GM18951 (cell line): ENCODE results near the gene GAS2L1.

Source experiments
- POLR2A ChIP-seq: IDR thresholded peaks from 4 replicates; pipeline ENCODE4 v1.6.1; 2011; ENCODE audit warnings: mild to moderate bottlenecking; ENCODE audit not compliant: insufficient read length, insufficient read depth; ENCODE audit errors: extremely low read depth
- in situ Hi-C: fragments of 300-500 bp; cut with MboI; formaldehyde crosslinking; loops from one replicate; pipeline ENCODE4 v1.12.0; 2022; ENCODE audit warnings: low sequenced_read_pairs, mixed read lengths, inconsistent platforms; ENCODE audit not compliant: unreplicated experiment

Gene GAS2L1

GRCh38 chr22:29306175-29306834 is at the start of gene GAS2L1:
Gene GAS2L1 (plus strand): TSS chr22:29306650. CDS start chr22:29308106, 1,456 bp downstream.
- in situ Hi-C loops, result no loop called here
- no peak for TF ChIP-seq POLR2A

- in situ Hi-C loops, result no loop called here
- no peak for TF ChIP-seq POLR2A
Measured at GRCh38 chr22:29257751-29258181, 48.7 kb upstream of the GAS2L1 start.

DNA sequence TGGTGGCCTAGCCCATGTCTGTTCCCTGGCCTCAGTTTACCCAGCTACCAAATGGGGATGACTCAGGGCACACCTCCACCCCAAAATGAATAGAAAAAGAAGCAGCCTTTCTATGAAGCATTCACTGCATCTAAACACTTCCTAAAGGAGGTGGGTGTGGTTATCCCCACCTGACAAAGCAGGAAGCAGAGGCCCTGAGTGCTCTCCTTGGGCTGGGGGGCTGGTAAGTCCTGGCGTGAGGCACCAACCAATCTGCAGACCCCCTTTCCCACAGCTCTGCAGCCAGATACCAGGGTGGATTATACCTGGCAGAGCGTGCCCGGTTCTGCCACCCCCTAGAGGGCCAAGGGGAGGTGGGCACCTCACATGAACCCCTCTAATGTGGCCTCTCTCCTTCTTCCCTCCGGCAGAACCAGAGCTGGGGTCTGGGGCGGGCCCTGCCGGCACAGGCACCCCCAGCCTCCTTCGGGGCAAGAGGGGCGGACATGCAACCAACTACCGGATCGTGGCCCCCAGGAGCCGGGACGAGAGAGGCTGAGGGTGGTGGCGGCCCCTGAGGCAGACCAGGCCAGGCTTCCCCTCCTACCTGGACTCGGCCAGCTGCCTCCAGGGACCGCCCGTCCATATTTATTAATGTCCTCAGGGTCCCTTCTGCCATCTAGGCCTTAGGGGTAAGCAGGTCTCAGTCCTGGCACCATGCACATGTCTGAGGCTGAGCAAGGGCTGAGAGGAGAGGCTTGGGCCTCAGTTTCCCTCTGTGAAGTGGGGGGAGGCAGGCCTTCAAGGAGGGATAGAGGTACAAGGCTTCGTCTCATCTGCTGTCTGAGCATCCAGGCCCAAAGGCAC is 47.8 kb upstream of the GAS2L1 start:
- no peak for TF ChIP-seq POLR2A
- in situ Hi-C loops, result no loop called here

GRCh38 chr22:29259253-29259899 is 47.1 kb upstream of the GAS2L1 start:
- in situ Hi-C loops, result no loop called here
- no peak for TF ChIP-seq POLR2A

DNA sequence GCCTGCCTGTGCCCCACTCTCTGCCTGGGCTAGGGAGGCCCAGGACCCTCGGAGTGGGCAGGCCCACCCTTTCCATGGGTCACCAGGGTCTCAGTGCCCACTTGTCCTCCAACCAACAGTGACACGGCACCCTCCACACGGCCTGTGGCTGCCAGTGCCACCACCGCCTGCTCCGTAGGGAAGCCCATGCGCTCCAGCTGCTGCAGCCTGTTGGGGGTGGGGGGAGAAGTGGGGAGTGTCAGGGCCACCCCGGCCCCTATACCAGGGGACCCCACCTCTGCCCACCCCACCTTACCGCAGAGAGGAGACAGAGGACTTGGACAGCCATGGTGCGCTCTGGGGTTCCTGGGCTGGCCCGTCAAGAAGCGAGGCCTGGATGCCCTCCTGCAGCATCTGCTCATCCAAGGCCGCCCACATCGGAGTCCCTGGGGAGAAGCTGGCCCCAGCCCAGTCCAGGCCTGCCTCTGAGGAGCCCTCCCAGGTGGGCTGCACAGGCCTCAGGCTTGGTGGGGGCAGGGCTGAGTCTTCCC is 46.4 kb upstream of the GAS2L1 start:
- in situ Hi-C loops, result no loop called here
- TF ChIP-seq POLR2A, result no peak

GRCh38 chr22:29260601-29261315 is 45.7 kb upstream of the GAS2L1 start:
- TF ChIP-seq POLR2A, result no peak
- in situ Hi-C loops, result no loop called here

GRCh38 chr22:29263791-29264276 is 42.6 kb upstream of the GAS2L1 start:
- no peak for TF ChIP-seq POLR2A
- in situ Hi-C loops, result no loop called here

DNA sequence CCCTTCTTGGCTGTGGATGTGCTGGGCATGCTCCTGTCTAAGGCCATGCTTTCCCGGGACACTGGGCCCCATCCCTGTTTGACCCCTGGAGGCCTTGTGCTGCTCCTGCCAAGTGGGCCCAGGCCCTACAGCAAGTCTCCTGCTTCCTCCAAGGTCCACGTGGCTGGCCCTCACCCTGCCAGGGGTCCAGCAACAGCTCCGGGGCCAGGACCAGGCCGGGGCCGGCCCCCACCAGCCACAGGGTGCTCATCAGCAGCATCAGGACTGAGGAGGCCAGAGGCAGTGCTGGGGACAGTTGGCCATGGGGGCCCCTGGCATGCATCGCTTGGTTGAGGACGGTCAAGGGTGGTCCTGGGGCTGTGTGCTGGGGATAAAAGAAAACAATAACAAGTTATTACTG is 41.1 kb upstream of the GAS2L1 start:
- in situ Hi-C loops, result no loop called here
- TF ChIP-seq POLR2A, result no peak

DNA sequence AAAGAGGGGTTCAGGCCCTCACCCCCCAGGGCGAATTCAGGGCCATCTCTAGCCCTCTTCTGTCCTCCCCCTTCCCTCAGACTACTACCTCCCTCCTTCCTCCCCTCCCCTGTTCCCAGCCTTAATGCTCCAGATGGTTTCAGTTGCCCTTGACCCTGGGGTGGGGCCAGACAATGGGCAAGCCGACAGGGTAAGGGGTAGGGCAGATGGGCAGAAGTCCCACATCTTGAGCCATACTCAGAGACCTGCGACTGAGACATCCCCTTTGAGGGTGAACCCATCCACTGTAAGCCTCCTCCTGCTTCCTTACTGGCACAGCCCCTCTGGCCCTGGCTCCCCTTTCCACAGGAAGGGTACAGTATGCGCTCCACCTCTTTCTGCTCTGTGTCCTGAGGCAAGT is 40.5 kb upstream of the GAS2L1 start:
- in situ Hi-C loops, result no loop called here
- no peak for TF ChIP-seq POLR2A

DNA sequence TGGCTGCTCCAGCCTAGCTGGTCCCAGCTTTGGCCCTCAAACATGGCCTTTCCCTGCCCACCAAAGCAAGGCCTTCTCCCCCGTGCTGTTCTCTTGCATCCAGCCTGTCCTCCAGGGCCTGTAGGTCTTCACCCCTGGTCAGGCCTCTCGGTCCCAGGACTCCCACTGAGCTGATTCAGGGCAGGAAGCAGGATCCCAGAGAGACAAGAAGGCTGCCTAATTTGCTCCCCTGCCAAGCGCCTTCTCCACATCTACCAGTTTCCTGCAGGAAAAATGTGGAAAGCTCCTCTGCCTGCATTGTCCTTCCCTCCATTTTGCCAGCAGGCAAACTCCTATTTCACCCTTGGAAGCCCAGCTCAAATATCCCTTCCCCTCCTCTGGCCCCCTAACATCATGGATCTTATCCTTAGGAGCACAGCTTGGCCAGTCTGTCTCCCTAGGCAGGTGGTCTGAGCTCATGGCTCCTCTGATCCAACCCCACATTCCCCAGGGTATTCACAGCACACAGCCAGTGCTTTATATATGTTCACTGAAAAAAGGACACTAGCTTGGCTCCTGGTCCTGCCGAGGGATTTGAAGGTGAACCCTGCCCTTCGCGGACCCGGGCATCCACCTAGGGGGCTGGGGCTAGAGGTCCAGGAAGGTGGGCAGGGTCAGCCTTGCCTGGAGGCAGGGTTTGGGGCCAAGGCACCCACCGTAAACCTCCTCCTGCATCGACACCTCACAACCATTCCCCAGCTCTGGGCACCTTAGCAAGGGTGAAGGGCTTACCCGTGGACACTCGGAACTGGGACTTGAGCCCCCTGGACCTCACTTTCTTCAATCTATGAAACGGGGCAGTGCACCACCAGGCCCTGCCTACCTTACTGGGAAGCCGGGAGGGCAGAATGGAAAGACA is 39.6 kb upstream of the GAS2L1 start:
- in situ Hi-C loops, result no loop called here
- no peak for TF ChIP-seq POLR2A

DNA sequence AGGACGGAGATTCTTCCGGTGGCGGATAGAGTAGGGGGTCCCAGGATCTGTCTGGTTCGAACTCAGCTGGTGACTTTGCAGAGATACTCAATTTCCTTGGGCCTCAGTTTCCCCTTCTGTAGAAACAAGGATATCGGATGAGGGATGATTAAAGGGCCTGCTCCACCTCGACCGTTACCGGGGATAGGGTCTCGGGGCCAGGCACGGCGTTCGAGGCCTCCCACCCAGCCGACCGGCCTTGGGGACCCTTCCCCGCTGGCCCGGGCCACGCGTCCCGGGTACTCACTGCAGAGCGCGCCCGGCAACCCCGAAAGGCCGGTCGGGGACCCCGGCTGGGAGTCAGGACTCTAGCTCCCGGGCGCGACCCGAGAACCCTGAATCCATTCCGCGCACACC is 39.0 kb upstream of the GAS2L1 start:
- in situ Hi-C loops, result no loop called here

More for the DNA sequence above, 39.0 kb upstream of the GAS2L1 start:
- TF ChIP-seq POLR2A, result no peak
